Measurements from ENCODE around the gene KRTAP13-1. TPM values are rescaled to one million over a fixed set of nuclear protein-coding genes. Genes with fewer than 3 reads are reported as not detected.

KRTAP13-1 gene, protein sequence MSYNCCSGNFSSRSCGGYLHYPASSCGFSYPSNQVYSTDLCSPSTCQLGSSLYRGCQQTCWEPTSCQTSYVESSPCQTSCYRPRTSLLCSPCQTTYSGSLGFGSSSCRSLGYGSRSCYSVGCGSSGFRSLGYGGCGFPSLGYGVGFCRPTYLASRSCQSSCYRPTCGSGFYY
- not detected in 5 replicates for total RNA-seq (2022; extraction: Qiagen RNA extraction; ENCODE audit: low read depth)

DNA sequence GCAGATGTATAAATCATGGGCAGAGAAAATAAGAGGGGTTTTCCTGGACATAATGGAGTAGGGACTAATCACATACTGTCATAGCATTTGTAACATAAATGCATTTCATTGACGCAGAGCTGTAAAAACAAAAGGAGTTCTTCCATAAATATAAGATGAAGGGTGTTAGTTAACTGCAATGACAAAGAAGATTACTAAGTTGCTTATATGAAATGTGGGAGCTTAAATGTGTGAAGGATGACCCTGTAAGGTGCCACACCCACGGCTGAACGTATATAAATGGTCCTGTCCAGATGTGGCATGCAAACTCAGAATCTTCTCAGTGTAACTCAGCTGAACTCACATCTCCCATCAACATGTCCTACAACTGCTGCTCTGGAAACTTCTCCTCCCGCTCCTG lies at the start of gene KRTAP13-1:
Gene KRTAP13-1 (plus strand): TSS at position 301 of the 400 bp plus-strand sequence. CDS start 56 bp downstream, at position 357.

DNA sequence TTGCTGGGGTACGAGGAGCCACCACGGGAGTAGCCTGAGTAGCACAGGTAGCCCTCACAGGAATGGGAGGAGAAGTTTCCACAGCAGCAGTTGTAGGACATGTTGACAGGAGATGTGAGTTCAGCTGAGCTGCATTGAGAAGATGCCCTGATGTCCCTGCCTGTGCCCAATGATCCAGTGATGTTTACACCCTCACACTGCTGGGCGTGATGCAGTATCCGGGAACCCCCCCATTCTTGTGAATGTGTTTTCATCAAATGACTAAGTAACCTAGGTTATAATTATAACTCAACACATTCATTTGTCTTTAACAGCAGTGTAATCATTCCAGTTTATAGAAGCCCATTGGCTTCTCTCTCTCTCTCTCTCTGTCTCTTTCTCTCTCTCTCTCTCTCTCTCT lies 47.3 kb upstream of the KRTAP13-1 start, which contains the start of gene KRTAP23-1:
Gene KRTAP23-1 (minus strand): TSS at position 101 of the 400 bp plus-strand sequence. CDS start 0 bp downstream, at position 101.

DNA sequence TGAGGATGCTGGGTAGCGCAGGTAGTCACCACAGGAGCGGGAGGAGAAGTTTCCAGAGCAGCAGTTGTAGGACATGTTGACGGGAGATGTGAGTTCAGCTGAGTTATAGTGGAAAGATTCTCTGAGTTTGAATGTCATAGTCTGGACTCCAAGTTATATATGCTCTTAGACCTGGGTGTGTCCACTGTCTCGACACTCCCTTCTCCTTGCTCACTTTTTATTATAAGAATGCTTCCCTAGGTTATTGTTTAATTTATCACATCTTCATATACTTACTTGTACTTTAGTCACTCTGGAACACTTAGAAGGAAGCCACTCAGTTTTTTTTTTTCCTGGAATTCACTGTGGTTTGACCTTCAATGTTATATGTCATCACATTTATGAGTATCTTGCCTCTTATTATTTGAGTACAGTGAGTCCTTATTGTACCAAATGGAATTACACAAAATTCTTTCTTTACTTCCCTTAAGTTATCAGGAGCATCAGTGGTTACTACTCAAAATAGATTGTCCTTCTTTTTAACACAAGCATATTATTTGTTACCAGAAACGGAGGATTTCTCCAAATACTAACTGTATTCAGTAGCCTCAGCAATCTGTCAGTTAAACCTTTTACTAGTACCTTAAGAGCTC lies 23.6 kb upstream of the KRTAP13-1 start, which contains the start of gene KRTAP13-2:
Gene KRTAP13-2 (minus strand): TSS at position 133 of the 632 bp plus-strand sequence. CDS start 58 bp downstream, at position 75.

DNA sequence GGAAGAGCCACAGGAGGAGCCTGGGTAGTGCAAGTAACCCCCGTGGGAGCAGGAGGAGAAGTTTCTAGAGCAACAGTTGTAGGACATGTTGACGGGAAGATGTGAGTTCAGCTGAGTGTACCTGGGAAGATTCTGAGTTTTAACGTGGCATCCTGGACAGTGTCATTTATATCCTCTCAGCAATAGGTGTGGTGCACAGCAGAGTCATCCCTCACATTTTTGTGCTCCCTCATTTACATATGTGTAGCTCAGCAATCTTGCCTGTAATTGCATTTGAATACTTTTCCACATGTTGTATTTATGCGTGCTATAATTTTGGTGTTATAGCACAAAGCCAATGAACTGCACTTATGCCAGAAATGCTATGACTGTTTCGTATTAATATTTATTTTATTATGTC lies 30.0 kb downstream of the KRTAP13-1 start, which contains the start of gene KRTAP13-3:
Gene KRTAP13-3 (minus strand): TSS at position 101 of the 400 bp plus-strand sequence. CDS start 14 bp downstream, at position 87.

DNA sequence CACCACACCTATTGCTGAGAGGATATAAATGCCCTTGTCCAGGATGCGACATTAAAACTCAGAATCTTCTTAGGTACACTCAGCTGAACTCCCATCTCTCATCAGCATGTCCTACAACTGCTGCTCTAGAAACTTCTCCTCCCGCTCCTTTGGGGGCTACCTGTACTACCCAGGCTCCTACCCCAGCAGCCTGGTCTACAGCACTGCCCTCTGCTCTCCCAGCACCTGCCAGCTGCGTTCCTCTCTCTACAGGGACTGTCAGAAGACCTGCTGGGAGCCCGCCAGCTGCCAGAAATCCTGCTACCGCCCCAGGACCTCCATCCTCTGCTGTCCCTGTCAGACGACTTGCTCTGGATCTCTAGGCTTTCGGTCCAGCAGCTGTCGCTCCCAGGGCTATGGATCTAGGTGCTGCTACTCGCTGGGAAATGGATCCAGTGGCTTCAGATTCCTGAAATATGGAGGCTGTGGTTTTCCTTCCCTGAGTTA lies 34.4 kb downstream of the KRTAP13-1 start, which contains the start of gene KRTAP13-4:
Gene KRTAP13-4 (plus strand): TSS at position 51 of the 486 bp plus-strand sequence. CDS start 56 bp downstream, at position 107.

DNA sequence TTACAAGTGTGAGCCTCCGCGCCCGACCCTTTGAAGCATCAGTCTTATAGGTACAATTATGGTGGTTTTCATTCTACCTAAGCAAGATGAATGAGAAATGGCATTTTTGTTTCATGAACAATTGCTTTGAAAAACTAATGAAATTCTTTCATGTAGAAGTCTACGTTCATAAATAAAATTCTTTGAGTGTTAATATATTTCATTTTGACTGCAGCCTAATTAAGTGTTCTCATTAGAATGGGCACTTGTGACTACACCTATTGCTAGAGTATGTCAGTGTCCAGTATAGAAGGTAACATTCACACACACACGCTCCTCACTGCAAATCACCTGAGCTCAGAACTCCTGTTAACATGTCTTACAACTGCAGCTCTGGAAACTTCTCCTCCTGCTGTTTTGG lies 44.1 kb downstream of the KRTAP13-1 start, which contains the start of gene KRTAP15-1:
Gene KRTAP15-1 (plus strand): TSS at position 301 of the 400 bp plus-strand sequence. CDS start 53 bp downstream, at position 354.

Other genes starting within 250 kb of the KRTAP13-1 start
- not detected in 5 replicates for gene CLDN17, start 229.2 kb upstream of the KRTAP13-1 start, total RNA-seq (2022; extraction: Qiagen RNA extraction; ENCODE audit: low read depth)
- gene CLDN8, start 179.9 kb upstream of the KRTAP13-1 start, total RNA-seq (2022; extraction: Qiagen RNA extraction; ENCODE audit: low read depth), result not detected in 5 replicates
- gene KRTAP24-1, start 113.1 kb upstream of the KRTAP13-1 start, total RNA-seq (2022; extraction: Qiagen RNA extraction; ENCODE audit: low read depth), result not detected in 5 replicates
- not detected in 5 replicates for gene KRTAP25-1, start 106.5 kb upstream of the KRTAP13-1 start, total RNA-seq (2022; extraction: Qiagen RNA extraction; ENCODE audit: low read depth)
- not detected in 5 replicates for gene KRTAP26-1, start 75.7 kb upstream of the KRTAP13-1 start, total RNA-seq (2022; extraction: Qiagen RNA extraction; ENCODE audit: low read depth)
- not detected in 5 replicates for gene KRTAP27-1, start 58.3 kb upstream of the KRTAP13-1 start, total RNA-seq (2022; extraction: Qiagen RNA extraction; ENCODE audit: low read depth)
- gene KRTAP23-1, start 47.4 kb upstream of the KRTAP13-1 start, total RNA-seq (2022; extraction: Qiagen RNA extraction; ENCODE audit: low read depth), result not detected in 5 replicates
- not detected in 5 replicates for gene KRTAP13-2, start 23.8 kb upstream of the KRTAP13-1 start, total RNA-seq (2022; extraction: Qiagen RNA extraction; ENCODE audit: low read depth)
- gene KRTAP13-3, start 29.9 kb downstream of the KRTAP13-1 start, total RNA-seq (2022; extraction: Qiagen RNA extraction; ENCODE audit: low read depth), result not detected in 5 replicates
- not detected in 5 replicates for gene KRTAP13-4, start 34.2 kb downstream of the KRTAP13-1 start, total RNA-seq (2022; extraction: Qiagen RNA extraction; ENCODE audit: low read depth)
- not detected in 5 replicates for gene KRTAP15-1, start 44.2 kb downstream of the KRTAP13-1 start, total RNA-seq (2022; extraction: Qiagen RNA extraction; ENCODE audit: low read depth)
- gene KRTAP19-1, start 84.3 kb downstream of the KRTAP13-1 start, total RNA-seq (2022; extraction: Qiagen RNA extraction; ENCODE audit: low read depth), result not detected in 5 replicates
- gene KRTAP19-2, start 91.4 kb downstream of the KRTAP13-1 start, total RNA-seq (2022; extraction: Qiagen RNA extraction; ENCODE audit: low read depth), result not detected in 5 replicates
- not detected in 5 replicates for gene KRTAP19-3, start 96.0 kb downstream of the KRTAP13-1 start, total RNA-seq (2022; extraction: Qiagen RNA extraction; ENCODE audit: low read depth)
- not detected in 5 replicates for gene KRTAP19-4, start 101.1 kb downstream of the KRTAP13-1 start, total RNA-seq (2022; extraction: Qiagen RNA extraction; ENCODE audit: low read depth)
- not detected in 5 replicates for gene KRTAP19-5, start 106.1 kb downstream of the KRTAP13-1 start, total RNA-seq (2022; extraction: Qiagen RNA extraction; ENCODE audit: low read depth)
- gene KRTAP19-6, start 145.8 kb downstream of the KRTAP13-1 start, total RNA-seq (2022; extraction: Qiagen RNA extraction; ENCODE audit: low read depth), result not detected in 5 replicates
- gene KRTAP19-7, start 165.3 kb downstream of the KRTAP13-1 start, total RNA-seq (2022; extraction: Qiagen RNA extraction; ENCODE audit: low read depth), result not detected in 5 replicates
- not detected in 5 replicates for gene KRTAP22-2, start 194.4 kb downstream of the KRTAP13-1 start, total RNA-seq (2022; extraction: Qiagen RNA extraction; ENCODE audit: low read depth)
- not detected in 5 replicates for gene KRTAP6-3, start 196.4 kb downstream of the KRTAP13-1 start, total RNA-seq (2022; extraction: Qiagen RNA extraction; ENCODE audit: low read depth)
- not detected in 5 replicates for gene KRTAP6-2, start 202.9 kb downstream of the KRTAP13-1 start, total RNA-seq (2022; extraction: Qiagen RNA extraction; ENCODE audit: low read depth)
- not detected in 5 replicates for gene KRTAP22-1, start 205.1 kb downstream of the KRTAP13-1 start, total RNA-seq (2022; extraction: Qiagen RNA extraction; ENCODE audit: low read depth)
- not detected in 5 replicates for gene KRTAP6-1, start 217.9 kb downstream of the KRTAP13-1 start, total RNA-seq (2022; extraction: Qiagen RNA extraction; ENCODE audit: low read depth)
- not detected in 5 replicates for gene KRTAP20-1, start 220.4 kb downstream of the KRTAP13-1 start, total RNA-seq (2022; extraction: Qiagen RNA extraction; ENCODE audit: low read depth)
- not detected in 5 replicates for gene KRTAP20-4, start 224.6 kb downstream of the KRTAP13-1 start, total RNA-seq (2022; extraction: Qiagen RNA extraction; ENCODE audit: low read depth)
- gene KRTAP20-2, start 239.2 kb downstream of the KRTAP13-1 start, total RNA-seq (2022; extraction: Qiagen RNA extraction; ENCODE audit: low read depth), result not detected in 5 replicates
- not detected in 5 replicates for gene KRTAP20-3, start 246.8 kb downstream of the KRTAP13-1 start, total RNA-seq (2022; extraction: Qiagen RNA extraction; ENCODE audit: low read depth)